HEK293T (cell line): ENCODE data around the gene ZNF805.

Source experiments
- BHLHE40 ChIP-seq: fragments of 450-650 bp; IDR thresholded peaks from 2 replicates; pipeline ENCODE4 v1.6.1; 2016; ENCODE audit warnings: mild to moderate bottlenecking, moderate library complexity, borderline replicate concordance
- FOXK2 ChIP-seq: fragments of 450-650 bp; IDR thresholded peaks from 2 replicates; pipeline ENCODE4 v1.6.1; 2016; ENCODE audit warnings: mild to moderate bottlenecking
- HDGF ChIP-seq: fragments of 450-650 bp; IDR thresholded peaks from 2 replicates; pipeline ENCODE4 v1.6.1; 2017; ENCODE audit warnings: antibody characterized with exemption, borderline replicate concordance
- SP1 ChIP-seq: fragments of 450-650 bp; IDR thresholded peaks from 2 replicates; pipeline ENCODE4 v1.6.1; 2017
- SUZ12 ChIP-seq: fragments of 450-650 bp; IDR thresholded peaks from 2 replicates; pipeline ENCODE4 v1.6.1; 2016; ENCODE audit warnings: mild to moderate bottlenecking
- ZNF384 ChIP-seq: fragments of 450-650 bp; IDR thresholded peaks from 2 replicates; pipeline ENCODE4 v1.6.1; 2016

GRCh38 chr19:57192077-57192420, 48.4 kb upstream of the ZNF805 start:
- TF ChIP-seq ZNF384 (no peak), SUZ12 (no peak), BHLHE40 (no peak), HDGF (no peak), FOXK2 (no peak), SP1 (no peak)
